HL-60 (cell line): ENCODE data around the gene SDF2L1.

ENCODE experiments used
- CTCF ChIP-seq: IDR thresholded peaks from one replicate; pipeline ENCODE4 v1.5.1; 2011; ENCODE audit warnings: low read length, control low read depth, inconsistent platforms; ENCODE audit not compliant: insufficient read depth
- GABPA ChIP-seq: IDR thresholded peaks from 2 replicates; pipeline ENCODE4 v1.6.1; 2012; ENCODE audit warnings: low read depth

- TF ChIP-seq CTCF (no peak), GABPA (no peak)
Measured at GRCh38 chr22:21621025-21621424, 21.1 kb upstream of the SDF2L1 start.
